Skin of body (tissue), 2 donors: Measurements from ENCODE around the gene CFAP45. TPM values are rescaled to one million over a fixed set of nuclear protein-coding genes. Genes with fewer than 3 reads are reported as not detected.

Experiments
- DNase-seq: peaks from one replicate; lab custom pipeline; 2025; lab: John Stamatoyannopoulos, UW
- total RNA-seq: library from RNA; depleted of rRNA; stranded (reverse); fragments of >200 nt; gene quantifications from one replicate; pipeline ENCODE4 v1.2.3, GENCODE V29; 2014

The CFAP45 gene
- total RNA-seq, 1 donor from 2014 or later, result 0.59 TPM

DNA sequence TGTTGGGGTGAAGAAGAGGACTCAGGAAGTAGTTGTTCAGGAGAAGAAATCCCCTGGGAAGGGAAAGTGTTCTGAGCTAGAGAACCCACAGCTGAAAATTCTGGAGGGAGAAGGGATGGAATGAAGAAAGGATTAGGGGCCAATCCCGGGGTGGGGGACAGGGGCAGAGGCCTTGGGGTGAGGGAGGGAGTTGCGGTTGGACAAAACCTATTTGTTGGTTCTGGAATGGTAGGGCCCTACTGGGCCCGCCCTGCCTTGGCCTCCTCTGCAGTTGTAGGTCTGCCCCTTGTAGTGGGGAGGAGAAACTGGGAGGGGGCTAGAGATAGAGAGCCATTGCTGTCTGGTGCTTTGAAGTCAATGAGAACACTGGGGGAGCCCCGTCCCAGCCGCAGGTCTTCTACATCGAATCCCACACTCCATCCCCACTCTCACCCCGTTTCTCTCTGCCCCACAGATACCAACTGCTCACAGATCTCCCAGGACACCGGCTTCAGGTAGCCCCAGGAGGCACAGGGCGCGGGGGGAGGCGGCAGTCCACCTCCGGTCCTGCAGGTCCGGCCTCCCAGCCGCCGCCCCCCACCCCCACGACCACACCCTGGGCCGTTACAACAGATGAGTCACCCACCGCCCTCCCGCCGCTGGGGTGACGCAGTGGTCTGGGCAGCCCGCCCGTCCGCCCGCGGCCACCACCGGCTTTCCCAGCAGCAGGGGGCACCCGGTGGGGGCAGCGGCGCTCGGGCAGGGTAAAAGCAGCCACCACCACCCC lies 24.2 kb upstream of the CFAP45 start:
- peak; percentile 58 for DNase-seq

DNA sequence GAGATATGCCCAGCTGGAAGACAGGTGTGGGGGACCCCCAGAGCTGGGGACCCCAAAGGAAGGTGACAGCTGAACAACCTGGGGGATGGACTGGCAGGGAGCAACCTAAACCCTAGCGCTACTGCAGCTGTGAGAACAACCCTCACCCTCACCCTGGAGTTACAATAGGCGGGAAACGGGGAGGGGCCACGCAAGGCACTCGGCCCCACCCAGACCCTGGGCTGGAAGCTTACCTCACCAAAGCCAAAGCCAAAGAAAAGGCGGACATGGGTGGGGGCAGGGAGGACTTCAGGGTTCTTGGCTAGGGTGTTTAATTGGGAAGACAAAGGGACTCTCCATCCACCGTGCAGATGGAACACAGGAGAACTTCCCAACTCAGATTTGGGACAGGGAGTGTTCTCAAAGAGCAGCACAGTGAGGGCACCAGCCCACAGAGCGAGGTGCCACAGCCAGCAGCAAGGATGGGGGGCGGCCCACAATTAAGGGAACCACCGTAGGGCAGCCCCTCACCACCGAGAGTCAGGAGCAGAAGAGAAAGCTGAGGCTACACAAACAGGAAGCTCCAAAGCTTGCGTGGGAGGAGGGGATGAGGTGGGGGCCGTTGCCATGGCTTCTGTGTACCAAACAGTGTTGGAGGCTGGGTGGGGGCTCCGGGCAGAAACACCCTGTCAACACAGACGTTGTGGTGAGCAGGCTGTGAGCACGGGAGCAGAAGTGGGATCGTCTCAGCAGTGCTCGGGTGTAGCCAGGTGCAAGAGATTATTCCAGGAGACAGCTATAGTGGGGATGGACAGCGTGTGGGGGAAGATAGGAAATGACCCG lies 23.4 kb upstream of the CFAP45 start:
- peak; percentile 84 for DNase-seq

DNA sequence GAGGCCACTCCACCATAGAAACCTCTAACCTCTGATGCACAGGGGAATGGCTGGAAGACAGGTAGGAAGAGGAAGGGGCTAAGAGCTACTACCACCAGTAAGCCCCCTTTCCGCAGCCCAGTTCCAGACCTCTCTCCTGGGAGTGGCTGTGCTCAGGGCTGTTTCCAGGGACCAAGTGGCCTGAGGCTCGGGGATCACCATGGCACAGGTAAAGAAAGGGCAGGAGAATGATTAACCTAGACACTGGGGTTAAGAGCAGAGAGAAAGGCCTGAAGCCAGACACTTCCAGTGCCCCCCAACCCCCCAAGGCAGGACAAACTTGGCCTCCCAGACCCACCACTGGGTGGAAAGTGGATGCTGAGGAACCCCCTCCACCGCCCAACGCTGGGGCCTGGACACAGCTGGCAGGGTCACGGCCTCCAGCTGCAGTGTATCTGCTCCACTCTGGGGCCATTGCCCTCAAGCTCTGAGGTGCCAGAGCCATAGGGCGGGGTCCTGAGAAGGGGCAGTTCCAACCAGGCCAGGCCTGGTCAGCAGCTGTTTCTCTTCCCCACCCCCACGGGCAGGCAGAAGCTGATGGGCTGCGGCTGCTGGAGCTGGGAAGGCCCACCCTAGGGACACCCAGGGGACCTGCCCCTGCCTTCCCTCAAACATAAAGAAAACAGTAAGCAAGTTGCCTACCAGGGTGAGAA lies 22.7 kb upstream of the CFAP45 start:
- DNase-seq, result peak; percentile 34

DNA sequence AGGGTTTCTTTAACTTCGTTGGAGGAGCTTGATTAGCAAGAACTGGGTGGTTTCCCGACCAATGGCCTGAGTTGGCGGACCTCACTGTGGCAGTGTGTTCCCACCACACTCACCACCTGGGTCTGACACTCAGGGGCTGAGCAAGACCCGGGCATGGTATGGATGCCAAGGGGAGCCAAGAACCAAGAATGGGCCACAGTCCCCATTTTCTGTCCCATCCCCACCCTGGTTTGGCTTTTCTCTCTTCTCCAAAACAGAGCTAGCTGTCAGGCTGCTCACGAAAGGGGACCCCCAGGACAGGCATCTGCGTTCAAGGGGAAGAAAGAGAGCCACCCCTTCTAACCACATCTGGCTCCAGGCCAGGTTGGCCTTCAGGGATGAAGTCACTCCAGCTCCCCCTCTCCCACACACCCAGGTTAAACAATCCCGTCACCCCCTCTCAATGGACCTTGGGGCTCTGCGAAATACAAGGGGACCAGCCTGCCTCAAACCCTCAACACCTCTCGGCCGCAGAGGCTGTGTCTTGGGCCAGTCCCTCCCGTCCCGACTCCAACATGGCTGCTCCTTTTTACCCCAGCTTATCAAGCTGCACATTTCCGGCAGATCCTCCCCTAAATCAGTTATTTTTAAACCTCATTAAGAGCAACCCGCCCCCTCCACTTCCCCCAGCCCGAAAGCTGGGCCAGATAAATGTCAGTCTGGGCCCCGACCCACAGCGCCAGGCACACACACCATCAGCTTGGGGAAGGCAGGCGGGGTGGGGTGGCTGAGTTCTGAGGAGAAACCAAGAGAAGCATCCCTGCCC lies 21.9 kb upstream of the CFAP45 start:
- no peak for DNase-seq

DNA sequence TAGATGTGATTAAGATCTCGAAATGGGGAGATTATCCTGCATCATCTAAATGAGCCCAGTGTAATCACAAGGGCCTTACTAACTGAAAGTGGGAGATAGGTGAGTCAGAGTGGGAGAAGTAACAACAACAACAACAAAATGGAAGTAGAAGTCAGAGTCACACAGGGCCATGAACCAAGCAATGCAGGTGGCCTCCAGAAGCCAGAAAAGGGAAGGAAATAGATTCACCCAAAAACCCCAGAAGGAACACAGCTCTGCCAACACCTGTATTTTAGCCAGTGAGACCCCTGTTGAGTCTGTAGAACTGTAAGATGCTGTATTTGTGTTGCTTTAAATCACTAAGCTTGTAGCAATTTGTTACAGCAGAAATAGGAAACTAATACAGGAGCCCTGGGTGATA lies 21.3 kb upstream of the CFAP45 start:
- DNase-seq, result no peak

DNA sequence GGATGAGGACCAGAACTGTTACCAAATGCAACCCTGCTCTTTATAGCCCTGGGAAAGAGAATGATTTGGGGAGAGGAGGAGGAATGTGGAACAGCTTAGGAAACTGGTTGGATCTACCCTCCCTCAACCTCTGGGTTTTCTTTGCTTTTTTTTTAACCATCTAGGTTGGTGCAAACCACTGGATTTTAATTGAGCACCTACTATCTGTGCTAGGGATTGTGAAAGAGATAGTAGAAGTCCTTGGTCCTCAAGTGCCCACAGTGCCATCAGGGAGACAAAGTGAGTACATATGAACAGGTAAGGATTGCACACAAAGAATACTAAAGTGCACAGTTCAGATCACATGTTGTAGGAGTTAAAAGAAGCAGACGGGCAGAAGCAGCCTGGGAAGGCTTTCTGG lies 20.7 kb upstream of the CFAP45 start:
- no peak for DNase-seq

DNA sequence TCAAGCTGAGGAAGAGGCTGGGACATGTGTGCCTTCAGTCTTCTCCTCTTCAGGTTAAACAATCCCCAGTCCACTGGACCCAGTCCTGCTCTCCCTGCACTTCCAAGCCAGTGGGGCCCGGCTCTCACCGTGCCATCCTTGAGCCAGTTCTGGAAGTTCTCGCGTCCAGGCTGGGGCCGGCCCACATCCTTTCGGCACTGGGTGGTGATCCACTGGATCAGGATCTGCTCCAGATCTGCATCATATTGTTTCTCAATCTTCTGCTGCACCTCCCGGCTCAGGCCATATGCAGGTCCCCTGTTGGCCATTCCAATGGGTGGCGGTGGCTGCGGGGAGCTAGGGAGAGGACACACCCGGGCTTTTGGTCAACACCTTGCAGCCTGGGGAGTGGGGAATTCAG lies 20.2 kb upstream of the CFAP45 start:
- DNase-seq, result no peak

DNA sequence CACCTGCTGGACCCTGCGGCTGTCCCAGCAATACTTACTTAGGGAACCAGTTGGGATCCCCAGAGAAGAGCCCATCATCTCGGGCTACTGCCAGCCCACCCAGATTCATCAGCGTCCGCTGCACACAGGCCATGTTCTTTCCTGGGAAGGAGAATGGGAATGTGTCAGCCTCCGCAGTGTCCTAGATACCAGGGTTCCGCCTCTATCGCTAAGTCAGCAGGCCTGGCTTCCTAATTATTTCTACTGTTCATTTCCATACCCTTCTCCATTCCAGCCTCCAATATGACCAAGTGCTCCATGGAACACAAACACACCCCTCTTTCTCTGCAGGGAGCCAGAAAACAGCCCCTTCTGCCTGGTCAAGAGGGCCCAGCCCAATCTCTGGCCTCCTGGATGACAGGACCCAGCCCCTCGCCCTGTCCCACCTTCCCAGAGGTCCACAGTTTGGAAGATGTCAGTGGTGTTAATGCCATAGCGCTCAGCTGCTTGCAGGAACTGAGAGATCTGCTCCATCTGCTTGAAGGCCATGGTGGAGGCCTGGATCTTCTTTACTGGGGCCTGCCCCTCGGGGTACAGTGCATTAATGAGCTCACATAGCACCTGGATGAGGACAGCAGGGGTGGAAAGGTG lies 19.4 kb upstream of the CFAP45 start:
- DNase-seq, result no peak

DNA sequence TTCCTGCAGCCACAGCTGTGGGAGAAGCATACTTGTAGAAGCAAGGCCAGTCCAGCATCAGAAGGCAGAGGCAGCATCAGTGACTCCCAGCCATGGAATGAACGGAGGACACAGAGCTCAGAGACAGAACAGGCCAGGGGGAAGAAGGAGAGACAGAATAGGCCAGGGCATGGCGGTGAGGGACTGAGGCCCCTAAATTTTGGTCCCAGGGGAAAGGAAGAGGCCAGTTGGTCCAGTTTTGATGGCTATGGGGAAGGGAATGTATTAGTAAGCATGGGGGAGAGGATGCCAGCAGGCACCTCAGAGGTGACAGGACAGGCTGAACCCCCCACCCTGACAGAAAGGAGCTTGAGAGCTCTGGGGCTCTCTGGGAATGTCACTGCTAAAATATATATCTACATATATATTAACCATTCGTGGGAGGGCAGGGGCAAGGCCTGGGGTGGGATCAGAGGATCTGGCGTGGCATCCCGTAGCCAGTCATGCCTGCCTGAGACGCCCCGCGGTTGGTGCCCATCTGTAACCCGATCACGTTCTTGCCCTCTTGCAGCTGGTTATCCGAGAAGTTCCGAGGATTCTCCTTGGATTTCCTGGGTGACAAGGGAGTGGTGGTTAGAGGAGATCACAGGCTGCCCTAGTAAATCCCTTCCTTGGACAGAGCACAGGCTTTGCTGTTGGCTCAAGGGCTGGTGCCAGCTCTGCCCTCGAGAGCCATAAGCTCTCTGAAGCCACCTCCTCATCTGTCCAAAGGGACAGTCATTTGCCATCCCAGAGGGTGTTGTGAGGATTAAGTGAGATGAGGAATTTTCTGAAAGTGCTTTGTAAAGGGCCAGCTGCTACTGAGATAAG lies 18.6 kb upstream of the CFAP45 start:
- DNase-seq, result no peak

DNA sequence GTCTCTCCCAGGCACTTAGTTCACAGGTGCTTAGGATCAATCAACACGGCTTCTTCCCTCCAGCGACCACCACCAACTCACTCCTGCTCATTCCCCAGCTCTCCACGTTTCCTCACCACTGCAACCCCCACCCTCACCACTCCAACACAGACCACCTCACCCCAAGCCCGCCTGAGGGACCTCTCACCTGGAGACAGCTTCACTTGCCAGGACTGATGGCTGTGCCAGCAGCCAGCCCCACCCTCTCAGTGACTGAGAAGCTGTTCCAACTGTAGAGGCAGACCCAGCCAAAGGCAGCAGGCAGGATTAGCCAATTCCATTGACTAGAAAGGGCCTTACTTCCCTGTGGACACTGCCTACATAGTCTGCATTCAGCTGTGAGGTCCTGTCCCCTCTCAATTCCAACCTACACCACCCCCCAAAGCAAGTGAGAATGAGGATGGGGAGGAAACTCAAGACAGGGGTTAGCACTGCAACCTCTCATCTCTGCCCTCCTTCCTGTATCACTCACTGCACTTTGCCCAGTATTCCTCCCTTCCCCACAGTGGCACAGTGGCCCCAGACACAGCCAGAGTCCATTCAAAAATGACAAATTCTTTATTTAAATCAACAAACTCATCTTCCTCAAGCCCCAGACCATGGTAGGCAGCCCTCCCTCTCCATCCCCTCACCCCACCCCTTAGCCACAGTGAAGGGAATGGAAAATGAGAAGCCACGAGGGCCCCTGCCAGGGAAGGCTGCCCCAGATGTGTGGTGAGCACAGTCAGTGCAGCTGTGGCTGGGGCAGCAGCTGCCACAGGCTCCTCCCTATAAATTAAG lies 17.8 kb upstream of the CFAP45 start:
- no peak for DNase-seq

DNA sequence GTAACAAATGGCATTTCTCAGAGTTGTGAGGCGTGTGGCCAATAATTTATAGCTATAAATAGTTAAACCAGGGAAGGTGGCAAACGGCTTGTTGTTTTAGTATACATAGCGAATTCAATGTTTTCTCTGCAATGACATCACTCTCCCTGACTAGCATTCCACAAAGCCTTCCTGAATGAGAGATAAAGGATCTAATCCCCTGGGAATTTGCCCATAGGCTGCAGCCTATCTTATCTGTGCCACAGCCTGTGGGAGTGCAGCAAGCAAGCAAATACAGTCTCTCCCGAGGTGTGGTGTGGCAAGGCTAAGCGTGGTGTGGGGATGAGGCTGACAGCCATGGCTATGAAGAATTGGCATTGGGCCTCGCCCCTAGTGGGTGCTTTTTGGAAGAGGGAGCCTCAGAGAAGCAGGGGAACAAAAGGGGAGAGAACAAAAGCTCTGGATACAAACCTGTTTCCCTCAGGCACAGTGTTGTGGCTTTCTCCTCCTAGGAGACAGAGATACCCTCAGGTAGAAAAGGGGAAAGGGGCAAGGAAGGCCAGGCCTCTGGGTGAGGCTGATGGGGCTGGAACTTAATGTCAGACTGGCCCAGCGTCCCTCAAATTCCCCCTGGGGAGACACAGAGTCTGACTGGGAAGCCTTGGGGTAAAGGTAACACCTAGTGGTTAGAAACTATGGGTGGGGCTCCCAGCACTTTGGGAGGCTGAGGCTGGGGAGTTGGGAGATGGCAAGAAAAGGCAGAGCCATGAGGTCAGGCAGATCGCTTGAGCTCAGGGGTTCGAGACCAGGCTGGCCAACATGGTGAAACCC lies 16.5 kb upstream of the CFAP45 start:
- no peak for DNase-seq

DNA sequence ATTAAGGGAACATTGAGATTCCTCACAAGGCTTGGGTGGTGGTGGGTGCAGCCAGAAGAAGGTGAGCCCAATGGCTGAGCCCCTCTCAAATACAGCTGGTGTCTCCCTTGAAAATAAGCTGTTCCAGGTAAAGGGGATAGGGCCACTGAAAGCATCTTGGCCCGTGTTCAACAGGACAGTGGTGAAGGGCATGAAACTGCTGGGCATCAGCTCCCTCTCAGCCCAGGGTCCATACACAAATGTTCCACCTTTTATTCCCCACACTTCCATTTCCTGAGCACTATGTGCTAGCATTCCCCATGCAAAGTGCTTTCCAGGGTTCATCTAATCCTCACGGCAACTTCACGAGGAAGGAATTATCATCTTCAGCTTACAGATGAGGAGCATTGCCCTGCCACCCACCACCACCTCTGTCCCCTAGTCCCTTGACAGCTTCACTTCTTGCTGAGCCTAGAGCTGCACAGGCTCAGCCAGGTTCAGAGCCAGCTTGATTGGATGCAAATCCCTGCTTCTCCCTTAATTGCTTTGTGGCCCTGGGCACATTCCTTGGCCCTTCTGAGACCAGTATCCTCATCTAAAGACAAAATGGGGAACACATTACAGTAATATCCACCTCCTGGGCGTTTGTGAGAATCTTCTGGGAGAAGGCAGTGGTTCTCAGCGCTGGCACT lies 15.7 kb upstream of the CFAP45 start:
- DNase-seq, result no peak

DNA sequence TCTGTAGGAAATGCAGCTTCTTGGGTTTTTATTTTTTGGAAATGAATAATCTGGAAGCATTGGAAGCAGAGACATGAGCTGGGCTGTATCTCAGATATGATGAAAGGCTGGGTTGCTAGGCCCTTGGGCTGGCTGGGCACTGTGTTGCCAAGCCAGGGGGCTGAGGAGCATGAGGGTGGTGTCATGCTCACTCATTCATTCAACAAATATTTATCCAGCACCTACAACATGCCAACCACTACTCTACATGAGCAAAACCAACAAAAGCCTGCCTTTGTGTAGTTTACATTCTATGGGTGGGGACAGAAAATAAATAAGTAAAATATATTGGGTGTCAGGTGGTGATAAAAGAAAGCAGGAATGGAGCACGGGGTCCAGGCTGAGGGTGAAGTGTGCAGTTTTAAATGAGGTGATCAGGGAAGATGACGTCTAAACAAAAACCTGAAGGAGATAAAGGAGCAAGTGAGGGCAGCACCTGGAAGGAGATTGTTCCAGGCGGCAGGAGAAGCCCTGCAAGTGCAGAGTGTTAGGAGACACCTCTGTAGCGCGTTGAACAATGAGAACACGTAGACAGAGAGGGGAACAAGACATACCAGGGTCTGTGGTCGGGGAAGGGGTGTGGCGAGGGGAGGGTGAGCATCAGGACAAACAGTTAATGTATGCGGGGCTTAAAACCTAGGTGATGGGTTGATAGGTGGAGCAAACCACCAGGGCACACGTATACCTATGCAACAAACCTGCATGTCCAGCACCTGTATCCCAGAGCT lies 14.5 kb upstream of the CFAP45 start:
- no peak for DNase-seq

DNA sequence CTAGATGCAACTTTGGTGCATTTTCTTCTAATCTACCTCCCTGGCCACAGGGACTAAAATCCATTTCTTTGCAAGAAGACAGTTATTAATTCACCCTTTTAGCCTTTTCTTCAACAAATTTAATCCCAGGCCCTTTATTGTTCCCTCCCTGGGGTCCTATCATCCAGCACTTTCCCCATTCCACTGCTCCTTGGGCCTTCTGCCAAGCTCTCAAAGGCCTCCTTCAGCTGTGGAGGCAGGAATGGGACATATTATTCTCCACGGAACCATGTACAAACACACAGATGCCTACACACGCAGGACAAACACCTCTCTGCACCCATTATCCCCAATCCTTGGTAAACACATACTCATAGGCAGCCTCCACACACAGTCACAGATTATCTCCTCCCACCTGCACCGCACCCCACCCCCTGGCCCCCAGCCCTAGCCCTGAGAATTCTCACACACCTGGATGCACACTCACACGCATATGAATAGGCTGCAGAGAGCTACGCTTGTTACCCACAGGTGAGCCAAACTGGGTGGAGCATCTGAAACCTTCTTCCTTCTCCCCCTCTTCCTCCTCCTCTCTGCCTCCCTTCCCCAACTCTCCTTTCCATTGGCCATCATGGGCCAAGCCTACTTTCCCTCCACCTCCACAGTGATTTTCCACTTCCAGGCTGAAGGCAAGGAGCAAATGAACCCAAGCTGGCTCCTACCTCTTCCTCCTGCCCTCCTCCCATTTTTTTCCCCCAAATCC lies 13.7 kb upstream of the CFAP45 start:
- no peak for DNase-seq

DNA sequence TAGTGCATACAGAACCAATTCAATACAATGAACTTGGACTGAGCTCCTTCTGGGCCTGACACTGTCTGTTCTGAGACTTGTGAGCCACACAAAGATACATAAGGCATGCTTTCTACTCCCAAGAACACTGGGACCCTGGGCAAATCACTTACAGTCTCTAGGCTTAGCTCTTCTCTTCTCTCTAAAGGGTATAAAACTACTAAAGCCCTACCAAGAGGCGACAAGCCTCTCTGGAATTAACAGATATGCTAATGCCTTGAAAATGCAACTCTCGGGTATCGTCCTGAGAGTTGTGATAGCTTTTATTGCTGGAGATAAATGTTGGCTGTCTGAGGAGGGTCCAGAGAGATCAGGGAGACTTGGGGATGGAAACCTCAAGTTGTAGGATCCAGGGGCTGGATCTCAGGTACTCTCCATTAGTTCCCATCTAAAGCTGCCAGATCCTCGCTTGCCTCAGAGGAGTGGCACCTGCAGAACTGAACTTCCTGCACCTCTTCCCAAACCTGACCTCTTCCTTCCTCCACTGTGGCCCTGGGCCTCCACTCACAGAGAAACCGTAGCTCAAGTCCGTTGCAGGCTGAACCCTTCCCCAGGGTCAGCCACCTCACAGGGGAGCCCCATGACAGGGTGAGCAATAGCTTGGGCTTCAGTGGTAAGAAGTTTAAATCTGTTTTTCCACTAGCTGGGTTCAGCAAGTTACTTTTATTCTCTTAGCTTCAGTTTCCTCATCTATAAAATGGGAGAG lies 11.5 kb upstream of the CFAP45 start:
- no peak for DNase-seq
